Measurements from ENCODE around the gene RBM19. TPM values are rescaled to one million over a fixed set of nuclear protein-coding genes. Genes with fewer than 3 reads are reported as not detected.

Gene RBM19
- polyA plus RNA-seq, 1 experiment: 15.5 TPM

DNA sequence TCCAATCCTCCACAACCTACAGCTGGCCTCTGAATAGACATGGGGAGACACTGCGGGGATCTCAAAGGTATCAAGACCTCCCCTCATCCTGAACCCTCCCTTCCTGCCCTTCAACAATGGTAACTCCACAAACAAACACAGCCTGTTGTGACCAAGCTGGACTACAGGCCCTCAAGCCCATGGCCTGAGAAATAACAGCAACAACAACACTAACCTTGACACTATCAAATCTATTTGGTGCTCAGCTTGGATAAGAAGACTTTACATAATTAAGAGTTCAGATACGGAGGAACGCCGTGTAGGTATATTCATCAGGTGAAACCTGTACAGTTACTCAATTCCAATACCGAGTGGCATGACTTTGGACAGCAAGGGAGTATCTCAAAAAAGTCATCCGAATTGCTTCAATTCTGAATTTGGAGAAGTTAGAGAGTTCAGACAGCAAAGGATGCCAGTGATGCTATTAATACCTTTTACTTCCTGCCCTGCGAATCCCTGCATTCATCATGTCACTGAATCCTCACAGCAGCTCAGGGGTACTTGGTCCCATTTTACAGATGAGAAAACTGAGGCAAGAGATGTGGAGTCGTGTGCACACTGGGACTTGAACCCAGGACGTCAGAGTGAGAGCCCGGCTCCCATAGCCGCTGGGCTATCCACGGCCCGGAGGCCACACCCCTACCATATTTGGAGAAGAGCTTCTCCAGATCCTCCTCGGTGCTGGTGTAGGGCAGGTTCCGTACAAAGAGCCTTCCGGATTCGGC is 17.8 kb downstream of the RBM19 start:
- CTCF ChIA-PET: no interaction called here
- TF ChIP-seq, protein P1, sequence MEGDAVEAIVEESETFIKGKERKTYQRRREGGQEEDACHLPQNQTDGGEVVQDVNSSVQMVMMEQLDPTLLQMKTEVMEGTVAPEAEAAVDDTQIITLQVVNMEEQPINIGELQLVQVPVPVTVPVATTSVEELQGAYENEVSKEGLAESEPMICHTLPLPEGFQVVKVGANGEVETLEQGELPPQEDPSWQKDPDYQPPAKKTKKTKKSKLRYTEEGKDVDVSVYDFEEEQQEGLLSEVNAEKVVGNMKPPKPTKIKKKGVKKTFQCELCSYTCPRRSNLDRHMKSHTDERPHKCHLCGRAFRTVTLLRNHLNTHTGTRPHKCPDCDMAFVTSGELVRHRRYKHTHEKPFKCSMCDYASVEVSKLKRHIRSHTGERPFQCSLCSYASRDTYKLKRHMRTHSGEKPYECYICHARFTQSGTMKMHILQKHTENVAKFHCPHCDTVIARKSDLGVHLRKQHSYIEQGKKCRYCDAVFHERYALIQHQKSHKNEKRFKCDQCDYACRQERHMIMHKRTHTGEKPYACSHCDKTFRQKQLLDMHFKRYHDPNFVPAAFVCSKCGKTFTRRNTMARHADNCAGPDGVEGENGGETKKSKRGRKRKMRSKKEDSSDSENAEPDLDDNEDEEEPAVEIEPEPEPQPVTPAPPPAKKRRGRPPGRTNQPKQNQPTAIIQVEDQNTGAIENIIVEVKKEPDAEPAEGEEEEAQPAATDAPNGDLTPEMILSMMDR (IDR thresholded peaks at IDR 0.05; ENCODE audit: insufficient read depth, low read depth, low read length): no peak

DNA sequence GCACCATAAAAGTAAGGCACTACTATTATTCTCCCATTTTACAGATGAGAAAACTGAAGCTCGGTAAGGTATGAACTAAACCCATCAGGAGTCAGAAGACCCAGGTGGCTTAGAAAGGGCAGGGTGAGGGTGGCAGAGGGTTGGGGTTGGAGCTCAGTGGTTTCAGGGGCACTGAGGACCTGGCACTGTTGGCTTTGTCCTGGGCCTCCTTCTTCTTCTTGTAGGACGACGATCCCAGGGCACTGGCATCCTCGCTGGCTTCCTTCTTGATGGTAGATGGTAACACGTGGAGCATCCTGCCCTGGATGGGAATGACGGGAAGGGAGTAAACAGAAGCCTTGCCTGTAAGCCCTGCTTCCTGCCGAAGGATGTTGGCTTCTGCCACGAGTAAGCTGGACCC is 19.9 kb downstream of the RBM19 start:
- TF ChIP-seq, protein P1 (IDR thresholded peaks at IDR 0.05; ENCODE audit: insufficient read depth, low read depth, low read length): no peak
- Histone ChIP-seq H3K27me3 (ENCODE audit: control insufficient read depth, insufficient read depth, low read length) (no peaks in the 10 kb centered on the region), H3K4me3 (ENCODE audit: low read depth, low read length) (no peak overlapping the region), H3K36me3 (ENCODE audit: control insufficient read depth, insufficient read depth, low read length) (peaks cover 29% of the 10 kb centered on the region)
- DNase-seq (ENCODE audit: low read depth): no peak
- CTCF ChIA-PET: no interaction called here
- POLR2A ChIA-PET: no interaction called here

More for the DNA sequence above, 17.8 kb downstream of the RBM19 start:
- peaks cover 24% of the 10 kb centered on the region for H3K36me3 ChIP-seq (ENCODE audit: control insufficient read depth, insufficient read depth, low read length)
- no peak for DNase-seq (ENCODE audit: low read depth)
- POLR2A ChIA-PET: no interaction called here
- H3K4me3 ChIP-seq (ENCODE audit: low read depth, low read length): no peak overlapping the region
- no peaks in the 10 kb centered on the region for H3K27me3 ChIP-seq (ENCODE audit: control insufficient read depth, insufficient read depth, low read length)

DNA sequence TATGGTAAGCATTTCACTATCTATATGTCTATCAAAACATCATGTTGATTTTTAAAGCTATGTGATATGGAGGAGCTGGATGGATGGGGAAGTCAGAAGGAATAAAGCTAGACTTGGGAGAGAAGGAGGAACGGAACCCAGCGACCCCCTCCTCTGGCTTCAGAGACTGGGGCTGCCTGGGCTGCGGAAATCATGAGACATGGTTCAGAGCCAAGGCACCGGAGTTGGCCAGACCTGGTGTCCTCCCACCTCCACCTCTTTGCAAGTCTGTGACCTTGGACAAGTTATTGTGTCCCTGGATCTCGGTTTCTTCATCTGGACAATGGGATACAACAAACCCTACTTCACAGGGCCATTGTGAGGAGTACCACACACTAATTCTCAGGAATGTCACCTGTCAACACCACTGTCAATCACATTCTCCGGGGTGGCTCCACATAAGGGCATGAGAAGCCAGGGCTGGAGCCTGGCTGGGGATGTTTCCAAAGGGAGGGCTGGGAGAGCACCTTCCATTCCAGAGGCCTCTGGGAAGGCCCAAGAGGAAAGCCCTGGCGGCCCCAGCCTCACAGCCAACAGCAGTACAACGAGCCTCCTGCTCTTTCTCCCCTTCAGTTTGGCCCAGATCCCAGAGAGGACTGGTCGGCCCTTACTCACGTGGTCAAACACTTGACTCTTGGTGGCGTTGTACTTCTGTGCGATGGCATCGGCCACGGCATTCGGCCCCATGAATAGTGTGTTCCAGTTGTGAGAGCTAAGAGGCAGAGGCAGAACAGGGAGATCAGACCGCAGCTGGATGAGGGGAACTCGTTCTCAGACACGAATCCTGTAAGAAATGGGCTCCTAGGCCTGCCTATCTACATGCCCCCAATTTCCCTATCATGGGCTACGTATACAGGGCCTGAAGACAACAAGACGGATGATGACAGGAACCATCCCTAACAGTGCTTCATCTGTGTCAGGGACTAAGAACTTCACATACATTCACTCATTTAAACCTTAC is 20.7 kb downstream of the RBM19 start:
- ChIA-PET POLR2A (no interaction called here), CTCF (no interaction called here)
- TF ChIP-seq, protein P1 (IDR thresholded peaks at IDR 0.05; ENCODE audit: insufficient read depth, low read depth, low read length): no peak
- Histone ChIP-seq H3K36me3 (ENCODE audit: control insufficient read depth, insufficient read depth, low read length) (peaks cover 29% of the 10 kb centered on the region), H3K27me3 (ENCODE audit: control insufficient read depth, insufficient read depth, low read length) (no peaks in the 10 kb centered on the region), H3K4me3 (ENCODE audit: low read depth, low read length) (no peak overlapping the region)
- DNase-seq (ENCODE audit: low read depth): no peak

DNA sequence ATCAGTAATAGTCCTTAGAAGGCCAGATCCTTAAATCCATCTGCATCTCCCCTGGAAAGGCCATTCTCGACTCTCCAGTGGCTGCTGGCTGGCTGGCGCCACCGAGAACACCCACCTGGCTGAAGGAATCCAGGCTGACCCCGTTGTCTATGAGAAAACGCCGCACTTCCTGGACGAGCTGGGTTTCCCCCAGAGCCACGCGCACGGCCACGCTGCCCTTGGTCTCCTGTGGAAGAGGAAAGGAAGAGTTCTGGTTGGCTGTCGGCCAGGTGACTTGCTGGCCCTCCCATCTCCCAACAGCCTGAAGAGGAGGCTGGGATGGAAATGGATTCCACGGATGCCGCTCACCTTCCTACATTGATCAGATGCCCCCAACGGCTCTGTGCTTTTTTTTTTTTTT is 23.9 kb downstream of the RBM19 start:
- peaks cover 28% of the 10 kb centered on the region for H3K36me3 ChIP-seq (ENCODE audit: control insufficient read depth, insufficient read depth, low read length)

DNA sequence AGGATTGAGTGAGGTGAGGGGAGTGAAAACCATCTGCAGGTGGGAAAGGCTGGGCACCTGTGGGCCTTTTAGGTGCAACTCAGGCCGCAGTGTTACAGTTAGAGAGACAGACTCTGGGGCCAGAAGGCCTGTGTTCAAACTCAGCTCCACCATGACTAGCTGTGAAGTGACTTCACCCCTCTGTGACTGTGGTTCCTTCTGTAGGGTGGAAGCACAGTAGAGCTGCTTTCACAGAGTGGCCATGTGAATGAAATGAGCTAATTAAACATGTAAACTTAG is 25.0 kb downstream of the RBM19 start:
- H3K27me3 ChIP-seq (ENCODE audit: control insufficient read depth, insufficient read depth, low read length): no peaks in the 10 kb centered on the region
- peaks cover 28% of the 10 kb centered on the region for H3K36me3 ChIP-seq (ENCODE audit: control insufficient read depth, insufficient read depth, low read length)
- POLR2A ChIA-PET: no interaction called here
- TF ChIP-seq, protein P1 (IDR thresholded peaks at IDR 0.05; ENCODE audit: insufficient read depth, low read depth, low read length): no peak
- CTCF ChIA-PET: interaction anchor here (0.5 to 1.2 kb wide), 2 partner anchors 10 to 13 kb away, joined by 3 read pairs; no protein-coding TSS in a partner anchor
- DNase-seq (ENCODE audit: low read depth): no peak
- H3K4me3 ChIP-seq (ENCODE audit: low read depth, low read length): no peak overlapping the region

More for the DNA sequence above, 23.9 kb downstream of the RBM19 start:
- DNase-seq (ENCODE audit: low read depth): no peak
- TF ChIP-seq, protein P1 (IDR thresholded peaks at IDR 0.05; ENCODE audit: insufficient read depth, low read depth, low read length): no peak
- Histone ChIP-seq H3K4me3 (ENCODE audit: low read depth, low read length) (no peak overlapping the region), H3K27me3 (ENCODE audit: control insufficient read depth, insufficient read depth, low read length) (no peaks in the 10 kb centered on the region)
- ChIA-PET CTCF (no interaction called here), POLR2A (no interaction called here)
